CD4-positive, alpha-beta memory T cell (primary cell): Measurements from ENCODE around the gene STEAP1. TPM values are rescaled to one million over a fixed set of nuclear protein-coding genes. Genes with fewer than 3 reads are reported as not detected.
"Not testable (repeated sequence)": the region's sequence is repeated elsewhere in the genome, so short reads cannot be mapped to it uniquely, and the experiment has no call there.

ENCODE experiments used
- CTCF ChIA-PET: fragments of 350-600 bp; sonication (Branson Sonifier 250); formaldehyde crosslinking; loops from one replicate; lab custom pipeline; 2021; ENCODE audit warnings: inconsistent platforms; ENCODE audit not compliant: partially characterized antibody; lab: Charles Lee
- POLR2A ChIA-PET: fragments of 350-600 bp; sonication (Branson Sonifier 250); formaldehyde crosslinking; loops from one replicate; lab custom pipeline; 2021; ENCODE audit not compliant: partially characterized antibody; lab: Charles Lee
- DNase-seq, 5 donors: peaks; one replicate each; pipeline versions ENCODE4 v3.0.0 to v3.0.0-alpha.2; 2020 to 2022; ENCODE audit warnings: mixed read lengths in 1 of 5
- H3K27ac ChIP-seq: one replicate; pipeline ENCODE4 v1.7.0; 2013; ENCODE audit warnings: low read depth, low read length
- H3K27me3 ChIP-seq: 2 replicates; pipeline ENCODE4 v1.7.0; 2013; ENCODE audit warnings: mild to moderate bottlenecking, low read length, moderate library complexity; ENCODE audit not compliant: insufficient read depth
- H3K36me3 ChIP-seq: 2 replicates; pipeline ENCODE4 v1.7.0; 2013; ENCODE audit warnings: mild to moderate bottlenecking, low read length, moderate library complexity; ENCODE audit not compliant: insufficient read depth
- H3K4me1 ChIP-seq: 2 replicates; pipeline ENCODE4 v1.7.0; 2013; ENCODE audit warnings: mild to moderate bottlenecking, low read length, moderate library complexity; ENCODE audit not compliant: insufficient read depth
- H3K4me3 ChIP-seq, 2 donors: one replicate each; pipeline ENCODE4 v1.7.0; 2013; ENCODE audit warnings: low read length in 2 of 2, mild to moderate bottlenecking in 1 of 2
- H3K9me3 ChIP-seq, 2 donors: one replicate each; pipeline ENCODE4 v1.7.0; 2013; ENCODE audit warnings: low read length in 2 of 2, control low read depth in 1 of 2; ENCODE audit not compliant: control insufficient read depth in 1 of 2
- H3K27ac Mint-ChIP-seq, 7 donors: one replicate each; pipeline ENCODE4 v1.8.0; 2020 to 2021; ENCODE audit warnings: mixed read lengths in 7 of 7, mild to moderate bottlenecking in 6 of 7, inconsistent platforms in 3 of 7, moderate library complexity in 3 of 7
- H3K27me3 Mint-ChIP-seq, 2 donors: one replicate each; pipeline ENCODE4 v1.8.0; 2020 to 2021; ENCODE audit warnings: mixed read lengths in 2 of 2
- H3K36me3 Mint-ChIP-seq, 2 donors: one replicate each; pipeline ENCODE4 v1.8.0; 2020 to 2021; ENCODE audit warnings: mixed read lengths in 2 of 2, inconsistent platforms in 1 of 2, mild to moderate bottlenecking in 1 of 2
- H3K4me1 Mint-ChIP-seq, 4 donors: one replicate each; pipeline ENCODE4 v1.8.0; 2020 to 2021; ENCODE audit warnings: mixed read lengths in 4 of 4, mild to moderate bottlenecking in 1 of 4
- H3K4me3 Mint-ChIP-seq, 8 donors: one replicate each; pipeline ENCODE4 v1.8.0; 2020 to 2021; ENCODE audit warnings: mixed read lengths in 8 of 8, mild to moderate bottlenecking in 7 of 8, moderate library complexity in 6 of 8, inconsistent platforms in 3 of 8
- H3K9me3 Mint-ChIP-seq, 8 donors: one replicate each; pipeline ENCODE4 v1.8.0; 2020 to 2021; ENCODE audit warnings: mixed read lengths in 8 of 8, mild to moderate bottlenecking in 5 of 8, inconsistent platforms in 3 of 8, moderate library complexity in 1 of 8
- intact Hi-C: fragments of 100-400 bp; cut with micrococcal nuclease; formaldehyde crosslinking; loops from one replicate; pipeline ENCODE4 v1.15.1; 2023
- polyA plus RNA-seq, 2 donors: library from polyadenylated mRNA; unstranded; fragments of 300-500 nt; fragmentation: Illumina TruSeq; gene quantifications; one replicate each; pipeline ENCODE4 v1.2.3, GENCODE V29; 2021
- total RNA-seq, 2 experiments: library from RNA; stranded (reverse); gene quantifications; one replicate each; pipeline ENCODE4 v1.2.3, GENCODE V29; 2021

The STEAP1 gene
- total and polyA plus RNA-seq, 4 experiments from 2014 or later = not detected

DNA sequence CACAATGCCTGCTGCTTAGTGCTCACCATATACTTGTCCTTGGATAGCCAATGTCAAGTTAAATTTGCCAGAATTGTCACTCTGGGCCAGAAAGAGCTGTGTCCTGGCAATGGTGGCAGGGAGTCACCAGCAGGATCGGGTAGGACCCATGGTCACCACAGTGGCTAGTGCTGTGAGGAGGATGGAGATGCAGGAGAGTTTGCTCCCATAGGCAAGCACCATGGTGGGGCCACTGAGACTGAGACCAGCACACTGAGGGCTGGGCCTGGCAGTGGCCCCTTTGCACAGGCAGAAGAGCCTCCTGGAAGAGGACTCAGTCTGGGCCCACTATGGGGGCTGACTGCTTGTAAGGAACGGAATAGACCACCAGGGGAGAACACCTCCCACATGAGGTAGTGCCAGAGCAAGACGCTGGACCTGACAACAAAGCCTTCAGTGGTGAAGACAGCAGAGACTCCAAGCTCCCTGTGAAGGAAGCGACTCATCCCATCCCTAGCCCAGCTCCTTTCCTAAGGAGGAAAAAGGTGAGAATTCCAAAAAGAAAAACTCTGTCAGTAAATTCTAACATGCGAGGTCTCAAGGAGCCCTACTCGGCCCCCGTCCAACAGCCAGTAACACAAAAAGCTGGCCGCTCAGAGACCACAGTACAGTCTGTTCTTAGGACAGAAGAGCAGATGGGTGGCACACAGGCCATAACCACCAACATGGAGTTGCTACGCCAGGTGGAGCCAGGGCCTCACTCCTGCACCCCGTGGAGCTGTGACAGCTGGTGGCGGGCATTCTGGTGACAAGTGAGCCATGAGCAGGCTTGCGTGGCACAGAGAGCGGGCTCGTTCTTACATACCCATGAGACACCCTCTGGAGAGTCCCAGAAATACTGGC, 6.9 kb upstream of the STEAP1 start:
- H3K4me3 ChIP-seq, H3K36me3 ChIP-seq, H3K27me3 ChIP-seq, H3K36me3 Mint-ChIP-seq, H3K4me3 Mint-ChIP-seq, DNase-seq, H3K27me3 Mint-ChIP-seq, POLR2A ChIA-PET, H3K9me3 ChIP-seq, H3K4me1 Mint-ChIP-seq, H3K4me1 ChIP-seq, H3K9me3 Mint-ChIP-seq, H3K27ac ChIP-seq: not testable (repeated sequence)
- peak overlapping the region in 1 of 7 donors; percentile 53 for H3K27ac Mint-ChIP-seq
- intact Hi-C loops = loop anchor here (10.0 kb wide), 1 partner anchor 1363 kb away; no protein-coding TSS in a partner anchor
- CTCF ChIA-PET = interaction anchor here (2.1 kb wide), 1 partner anchor 281 kb away, joined by 7 read pairs; no protein-coding TSS in a partner anchor

DNA sequence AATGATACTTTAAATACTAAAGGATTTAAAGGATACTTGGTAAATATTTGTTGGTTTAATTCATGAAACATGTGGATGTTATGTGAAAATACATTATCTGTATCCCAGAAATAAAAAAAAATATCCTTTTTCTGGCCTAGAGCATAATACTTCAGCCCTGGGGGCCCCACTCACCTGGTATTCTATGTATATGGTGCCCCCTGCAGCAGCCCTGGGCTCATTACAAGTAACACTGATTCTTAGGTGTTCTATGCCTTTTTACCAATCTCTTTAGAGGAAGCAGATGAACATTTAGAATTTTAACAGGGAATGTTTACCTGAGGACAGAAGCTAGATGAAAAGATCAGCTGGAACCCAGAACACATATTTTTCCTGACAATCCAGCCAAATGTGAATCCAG, 4.8 kb upstream of the STEAP1 start:
- H3K36me3 ChIP-seq, POLR2A ChIA-PET, H3K4me1 ChIP-seq, H3K4me3 ChIP-seq, H3K4me1 Mint-ChIP-seq, H3K27me3 ChIP-seq, H3K27ac ChIP-seq, H3K27ac Mint-ChIP-seq, H3K9me3 Mint-ChIP-seq, H3K4me3 Mint-ChIP-seq, H3K9me3 ChIP-seq, H3K36me3 Mint-ChIP-seq: not testable (repeated sequence)
- peaks cover 4 to 11% of the 10 kb centered on the region in 2 donors for H3K27me3 Mint-ChIP-seq
- DNase-seq = peak in 1 of 5 donors; percentile 2
- CTCF ChIA-PET = interaction anchor here (2.7 kb wide), 1 partner anchor 279 kb away, joined by 15 read pairs; no protein-coding TSS in a partner anchor
- intact Hi-C loops = loop anchor here (10.0 kb wide), 1 partner anchor 1365 kb away; no protein-coding TSS in a partner anchor

DNA sequence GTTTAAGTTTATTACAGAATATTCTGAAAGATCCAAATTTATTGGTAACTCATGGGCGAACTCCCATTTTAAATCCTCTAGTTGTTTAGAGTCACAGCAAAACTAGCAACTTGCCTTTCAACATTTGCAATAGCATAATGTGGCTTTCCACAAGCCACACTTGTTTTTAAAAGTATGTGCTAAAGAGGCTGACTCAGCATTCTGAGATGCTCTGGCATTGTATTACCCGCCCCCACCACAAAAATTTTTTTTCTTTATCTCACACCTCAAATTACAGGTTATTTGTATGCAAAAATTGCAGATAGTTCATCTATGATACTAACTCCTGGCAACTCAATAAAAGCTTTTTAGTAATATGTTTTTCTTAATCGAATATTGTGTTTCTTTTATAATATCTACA, 2.4 kb upstream of the STEAP1 start:
- peaks cover 4 to 21% of the 10 kb centered on the region in 2 donors for H3K27me3 Mint-ChIP-seq
- H3K4me1 ChIP-seq, H3K9me3 Mint-ChIP-seq, H3K27ac Mint-ChIP-seq, H3K27me3 ChIP-seq, H3K4me3 ChIP-seq, H3K4me3 Mint-ChIP-seq, H3K36me3 ChIP-seq, H3K36me3 Mint-ChIP-seq, H3K9me3 ChIP-seq, H3K27ac ChIP-seq, POLR2A ChIA-PET, DNase-seq, H3K4me1 Mint-ChIP-seq: not testable (repeated sequence)
- intact Hi-C loops = loop anchor here (10.0 kb wide), 1 partner anchor 143 kb away; no protein-coding TSS in a partner anchor
- CTCF ChIA-PET = interaction anchor here (1.3 to 3.5 kb wide), 3 partner anchors 26 to 277 kb away, joined by 3 to 122 read pairs (median 4); no protein-coding TSS in a partner anchor

DNA sequence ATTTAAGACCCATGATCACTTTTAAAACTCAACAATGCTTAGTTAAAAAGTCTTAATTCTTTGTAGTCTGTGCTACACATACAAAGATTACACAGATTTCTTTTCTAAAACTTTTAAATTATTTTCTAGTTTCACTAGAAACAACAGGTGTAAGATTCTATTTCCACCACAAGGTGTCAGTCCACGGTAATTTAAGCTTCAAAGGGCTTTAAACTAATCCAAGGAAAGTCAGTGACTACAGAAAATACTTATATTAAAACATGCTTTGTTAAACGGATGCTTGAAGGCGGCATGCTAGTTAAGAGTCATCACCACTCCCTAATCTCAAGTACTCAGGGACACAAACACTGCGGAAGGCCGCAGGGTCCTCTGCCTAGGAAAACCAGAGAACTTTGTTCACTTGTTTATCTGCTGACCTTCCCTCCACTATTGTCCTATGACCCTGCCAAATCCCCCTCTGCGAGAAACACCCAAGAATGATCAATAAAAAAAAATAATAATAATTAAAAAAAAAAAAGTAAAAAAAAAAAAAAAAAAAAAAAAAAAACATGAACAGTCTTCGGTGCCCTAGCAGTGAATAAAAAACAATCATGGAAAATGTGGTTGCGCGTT, 1.5 kb upstream of the STEAP1 start:
- POLR2A ChIA-PET, H3K27ac ChIP-seq, H3K4me1 ChIP-seq, H3K4me1 Mint-ChIP-seq, H3K36me3 ChIP-seq, H3K27me3 ChIP-seq, H3K27ac Mint-ChIP-seq, H3K4me3 ChIP-seq, H3K9me3 Mint-ChIP-seq, H3K36me3 Mint-ChIP-seq, H3K9me3 ChIP-seq: not testable (repeated sequence)
- intact Hi-C loops = loop anchor here (10.0 kb wide), 1 partner anchor 142 kb away; no protein-coding TSS in a partner anchor
- CTCF ChIA-PET = interaction anchor here (0.7 to 3.5 kb wide), 6 partner anchors 14 to 276 kb away, joined by 3 to 122 read pairs (median 5); no protein-coding TSS in a partner anchor
- Mint-ChIP-seq H3K27me3 (peaks cover 5 to 21% of the 10 kb centered on the region in 2 donors), H3K4me3 (peak overlapping the region in 2 of 8 donors; percentile 24 to 59)
- peak in 4 of 5 donors; percentile 27 to 35 (median 34) for DNase-seq

DNA sequence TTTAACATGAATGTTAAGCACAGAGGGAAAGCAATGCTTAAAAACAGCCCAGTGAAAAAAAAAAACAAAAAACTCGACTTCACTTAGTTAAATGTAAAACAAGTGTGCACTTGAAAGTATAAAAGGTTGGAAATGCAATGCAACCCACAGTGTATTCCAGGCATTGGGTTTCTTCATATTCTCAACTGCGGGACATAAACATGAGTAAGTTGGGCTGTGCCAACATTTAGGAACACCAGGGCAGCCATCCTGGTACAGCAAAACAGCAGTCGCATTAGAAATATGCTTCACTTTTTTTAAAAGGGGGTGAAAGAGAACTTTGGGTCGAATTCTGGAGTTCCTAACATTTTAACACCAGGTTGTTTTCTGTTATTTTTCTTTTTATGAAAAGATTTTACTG, 937 bp downstream of the STEAP1 start:
- H3K36me3 ChIP-seq = no peaks in the 10 kb centered on the region
- no peaks in the 10 kb centered on the region for H3K27me3 ChIP-seq
- ChIA-PET CTCF (interaction anchor here (1.1 to 3.5 kb wide), 4 partner anchors 269 to 300 kb away, joined by 4 to 122 read pairs (median 6); no protein-coding TSS in a partner anchor), POLR2A (no interaction called here)
- H3K9me3 Mint-ChIP-seq = no peaks in the 10 kb centered on the region
- peaks cover 2 to 8% (median 4%) of the 10 kb centered on the region in 4 donors for H3K4me1 Mint-ChIP-seq
- no peaks in the 10 kb centered on the region for H3K36me3 Mint-ChIP-seq
- no peaks in the 10 kb centered on the region for H3K9me3 ChIP-seq
- intact Hi-C loops = loop anchor here (10.0 kb wide), 1 partner anchor 140 kb away; no protein-coding TSS in a partner anchor
- H3K4me3 Mint-ChIP-seq = no peak overlapping the region
- H3K4me3 ChIP-seq = no peak overlapping the region
- peaks cover 5 to 20% of the 10 kb centered on the region in 2 donors for H3K27me3 Mint-ChIP-seq
- H3K27ac Mint-ChIP-seq = no peak overlapping the region
- DNase-seq = no peak
- no peak overlapping the region for H3K27ac ChIP-seq
- peaks cover 4% of the 10 kb centered on the region for H3K4me1 ChIP-seq

DNA sequence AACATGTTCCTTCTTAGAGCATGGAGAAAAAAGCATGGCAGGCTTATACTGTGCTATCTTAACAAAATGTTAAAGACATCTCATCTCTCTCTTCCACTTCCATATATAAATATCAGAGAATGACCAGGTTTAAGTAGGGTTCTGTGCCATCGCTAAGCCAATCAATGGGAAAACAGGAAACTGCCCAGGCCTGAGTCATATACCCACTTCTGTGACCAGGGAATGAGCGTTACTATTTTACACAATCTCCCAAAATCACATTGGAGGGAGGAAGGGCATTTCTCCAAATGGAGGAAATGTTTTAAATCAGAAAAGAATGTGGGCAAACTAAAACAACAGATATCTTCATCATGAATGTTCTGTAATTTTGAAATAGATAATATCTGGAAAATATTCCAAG, 3.1 kb downstream of the STEAP1 start:
- POLR2A ChIA-PET, H3K27me3 ChIP-seq, H3K9me3 Mint-ChIP-seq, H3K9me3 ChIP-seq, H3K4me1 Mint-ChIP-seq, H3K36me3 Mint-ChIP-seq, H3K4me3 ChIP-seq, H3K27ac ChIP-seq, CTCF ChIA-PET, H3K4me3 Mint-ChIP-seq, DNase-seq, H3K27ac Mint-ChIP-seq, H3K4me1 ChIP-seq, H3K36me3 ChIP-seq: not testable (repeated sequence)
- intact Hi-C loops = loop anchor here (10.0 kb wide), 1 partner anchor 137 kb away; no protein-coding TSS in a partner anchor
- peaks cover 6 to 21% of the 10 kb centered on the region in 2 donors for H3K27me3 Mint-ChIP-seq

DNA sequence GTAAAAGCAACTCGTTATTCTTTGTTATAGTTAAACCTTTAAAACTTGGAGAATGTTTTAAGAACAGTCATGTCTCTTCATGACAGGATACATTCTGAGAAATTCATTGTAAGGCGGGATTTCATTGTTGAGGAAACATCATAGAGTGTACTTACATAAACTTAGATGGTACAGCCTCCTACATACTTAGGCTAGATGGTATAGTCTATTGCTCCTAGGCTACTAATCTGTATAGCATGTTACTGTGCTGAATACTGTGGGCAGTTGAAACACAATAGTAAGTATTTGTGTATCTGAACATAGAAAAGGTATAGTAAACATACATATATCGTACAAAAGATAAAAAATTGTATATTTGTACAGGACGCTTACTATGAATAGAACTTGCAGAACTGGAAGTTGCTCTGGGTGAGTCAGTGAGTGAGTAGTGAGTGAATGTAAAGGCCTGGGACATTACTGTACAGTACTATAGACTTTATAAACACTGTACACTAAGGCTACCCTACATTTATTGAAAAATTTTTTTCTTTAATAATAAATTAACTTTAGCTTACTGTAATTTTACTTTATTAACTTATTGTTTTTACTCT, 3.6 kb downstream of the STEAP1 start:
- POLR2A ChIA-PET, DNase-seq, H3K4me1 Mint-ChIP-seq, H3K36me3 ChIP-seq, H3K4me1 ChIP-seq, H3K4me3 ChIP-seq, H3K27ac ChIP-seq, H3K9me3 Mint-ChIP-seq, H3K36me3 Mint-ChIP-seq, H3K27ac Mint-ChIP-seq, H3K9me3 ChIP-seq, H3K4me3 Mint-ChIP-seq, H3K27me3 ChIP-seq: not testable (repeated sequence)
- peaks cover 6 to 18% of the 10 kb centered on the region in 2 donors for H3K27me3 Mint-ChIP-seq
- CTCF ChIA-PET = interaction anchor here (1.0 kb wide), 1 partner anchor 269 kb away, joined by 4 read pairs; no protein-coding TSS in a partner anchor
- intact Hi-C loops = loop anchor here (10.0 kb wide), 1 partner anchor 137 kb away; no protein-coding TSS in a partner anchor
